ENCODE measurements around the gene JMJD1C.
A peak's percentile ranks its signal among the peaks of the same experiment; 100 is the strongest.
"Not testable (repeated sequence)": the region's sequence is repeated elsewhere in the genome, so short reads cannot be mapped to it uniquely, and the experiment has no call there.

Gene JMJD1C

DNA sequence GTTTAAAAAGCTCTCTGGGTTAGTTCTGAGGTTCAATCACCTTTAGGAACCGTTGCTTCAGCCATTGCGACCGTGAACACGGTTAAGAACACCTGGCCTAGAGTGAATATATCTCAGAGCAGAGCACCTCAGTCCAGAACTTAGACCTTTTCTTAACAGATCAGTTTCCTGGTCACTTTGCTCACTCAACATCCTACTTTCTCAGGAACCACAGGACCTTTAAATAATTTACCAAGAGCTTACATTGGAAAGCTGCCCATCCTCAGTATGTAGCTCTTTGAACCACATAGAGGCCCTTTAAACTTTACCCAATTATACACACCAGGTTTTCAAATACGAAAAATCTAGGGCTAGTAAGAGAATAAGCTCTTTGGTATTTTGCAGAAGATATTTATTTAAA is 179.4 kb downstream of the JMJD1C start:
- DNase-seq = no peak

- not testable (repeated sequence) for DNase-seq
Observed at GRCh38 chr10:63283901-63284300, 181.9 kb downstream of the JMJD1C start.

GRCh38 chr10:63283093-63283492 is 182.7 kb downstream of the JMJD1C start:
- no peak for DNase-seq

DNA sequence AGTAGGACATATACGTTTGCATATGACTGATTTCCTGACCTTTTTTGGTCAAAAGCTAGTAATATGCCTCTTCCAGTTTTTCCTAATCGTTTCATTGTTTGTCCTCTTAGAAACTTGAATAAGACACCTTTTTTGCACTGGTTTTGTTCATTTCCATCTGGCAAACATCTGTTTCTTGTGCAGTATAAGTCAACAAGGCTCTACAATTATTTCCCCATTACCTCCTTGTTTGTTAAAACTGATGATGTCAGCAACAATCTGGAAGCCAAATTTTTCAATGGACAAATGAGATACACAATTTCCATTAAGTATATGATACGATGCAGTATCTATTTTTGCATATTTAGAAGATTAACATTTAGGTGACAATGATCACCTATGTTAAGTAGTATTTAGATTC is 183.8 kb downstream of the JMJD1C start:
- DNase-seq = no peak

- DNase-seq = no peak
Observed at GRCh38 chr10:63280386-63280785, 185.4 kb downstream of the JMJD1C start.

GRCh38 chr10:63275094-63275493 is 190.7 kb downstream of the JMJD1C start:
- DNase-seq = no peak

DNA sequence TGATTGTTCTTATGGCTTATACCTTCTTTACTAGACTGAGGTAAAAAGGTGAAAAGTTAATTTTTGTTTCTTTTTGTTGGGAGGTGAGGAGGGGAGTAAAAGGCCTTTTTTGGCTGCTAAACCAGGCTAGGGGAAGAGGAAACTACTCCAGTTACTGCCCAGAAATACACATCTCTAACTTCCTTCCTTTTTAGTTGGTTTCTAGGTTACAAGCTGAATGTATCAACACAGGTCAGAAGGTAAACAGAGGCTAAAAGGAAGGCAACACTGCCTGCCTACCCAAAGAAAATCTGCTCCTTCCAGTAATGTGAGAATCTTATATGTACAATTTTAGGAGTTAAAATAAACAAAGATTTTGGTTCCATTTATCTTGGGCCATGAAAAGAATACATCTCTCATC is 192.2 kb downstream of the JMJD1C start:
- no peak for DNase-seq

DNA sequence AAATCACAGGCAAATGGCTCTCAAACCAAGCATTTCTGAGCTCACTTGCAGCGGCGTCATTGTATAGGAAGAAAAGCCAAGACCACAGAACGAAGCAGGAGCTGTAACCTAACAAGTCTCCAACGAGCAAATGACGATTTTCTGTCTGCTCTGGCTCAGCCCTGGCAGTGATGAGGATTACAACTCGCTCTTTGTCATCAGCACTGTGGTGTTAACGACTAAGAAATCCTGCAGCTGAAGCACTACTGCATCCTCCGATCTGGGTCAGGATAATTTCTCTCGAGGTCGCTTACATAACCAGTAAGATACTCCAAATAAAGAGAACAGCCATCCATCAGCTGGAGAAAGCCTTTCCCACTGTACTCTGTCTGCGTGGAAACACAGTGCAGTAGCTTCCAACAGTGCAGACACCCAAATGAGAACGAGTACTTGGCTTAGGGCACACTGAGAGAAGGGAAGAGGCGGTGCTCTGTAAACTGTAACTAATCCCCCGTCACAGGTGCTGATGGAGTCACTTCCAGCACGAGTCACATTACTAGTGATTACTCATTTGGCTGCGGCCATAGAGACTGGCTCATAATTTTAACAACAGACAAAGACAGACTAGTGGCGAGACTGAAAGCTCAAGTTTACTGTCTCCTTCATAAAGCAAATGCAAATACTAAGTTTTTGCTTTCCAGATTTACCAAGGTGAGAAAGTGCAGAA is 196.8 kb downstream of the JMJD1C start:
- peak; percentile 89 for DNase-seq

DNA sequence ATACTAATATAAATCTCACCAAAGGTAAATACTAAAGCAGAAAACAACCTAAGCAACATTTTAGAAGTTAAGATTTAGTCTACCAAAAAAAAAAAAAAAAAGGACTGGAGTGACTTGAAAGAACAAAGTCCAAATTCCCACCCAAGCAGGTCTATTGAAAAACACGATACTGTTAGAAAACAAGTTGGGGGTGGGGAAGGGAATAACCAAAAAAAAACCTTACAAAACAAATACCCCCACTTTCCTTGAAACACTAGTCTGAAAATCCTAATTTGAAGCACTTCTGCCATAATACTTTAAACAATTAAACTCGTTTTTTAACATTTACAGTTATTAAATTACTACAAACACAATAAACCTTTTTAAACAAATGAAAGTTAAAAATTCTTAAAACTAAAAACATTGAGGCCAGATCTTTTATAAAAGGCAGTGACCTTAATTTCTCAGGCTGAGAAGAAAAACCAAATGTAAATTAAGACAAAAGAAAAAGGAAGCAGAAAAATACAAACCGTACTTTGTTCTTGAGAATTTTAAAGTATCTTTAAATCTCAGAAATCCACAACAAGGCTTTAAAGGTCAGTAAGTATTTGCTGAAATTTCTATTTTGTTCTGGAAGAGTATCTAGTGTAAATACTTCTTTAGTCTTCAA is 197.5 kb downstream of the JMJD1C start:
- DNase-seq = no peak

GRCh38 chr10:63267414-63268148 is 198.2 kb downstream of the JMJD1C start:
- DNase-seq = no peak

DNA sequence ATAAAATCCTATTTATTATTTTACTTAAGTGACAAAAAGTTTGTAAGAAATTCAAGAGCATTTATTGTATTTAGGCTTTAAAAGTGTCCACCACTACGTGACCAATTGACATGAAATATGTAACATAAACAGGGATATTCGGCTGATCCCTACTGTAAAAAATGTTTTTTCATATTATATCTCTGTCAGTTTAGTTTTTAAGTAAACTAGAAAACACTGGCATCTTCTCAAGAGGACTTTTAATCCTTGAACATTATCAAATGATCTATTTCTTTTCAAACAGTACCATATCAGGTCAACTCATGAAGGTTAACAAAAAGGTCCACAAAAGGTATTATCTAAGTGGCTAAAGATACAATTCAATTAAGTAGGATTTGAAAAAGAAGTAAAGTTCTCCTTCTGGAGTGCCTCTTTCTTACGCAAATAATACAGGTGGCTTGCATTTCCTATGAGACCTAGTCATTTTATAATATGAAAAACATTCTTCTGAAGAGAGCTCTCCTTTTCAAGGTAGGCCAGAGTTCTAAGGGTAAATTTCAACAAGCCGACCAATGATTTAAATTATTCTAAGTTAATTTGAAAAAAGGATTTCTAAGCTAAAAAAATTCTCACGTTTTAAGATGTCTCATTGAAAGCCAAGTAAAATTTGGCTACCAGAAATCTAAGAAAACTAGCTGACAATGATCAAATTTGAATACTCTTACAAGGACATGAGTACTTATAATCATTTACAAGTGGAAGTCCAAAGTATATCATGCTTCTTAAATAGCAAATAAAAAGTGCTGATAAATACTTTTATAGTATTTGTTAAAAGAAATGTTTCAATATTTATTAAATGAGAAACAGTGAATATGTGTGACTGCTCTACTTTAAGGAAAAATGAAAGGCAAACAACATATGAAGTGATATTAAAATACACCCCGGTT is 199.1 kb downstream of the JMJD1C start:
- DNase-seq = peak; percentile 4

GRCh38 chr10:63265683-63266235 is 200.0 kb downstream of the JMJD1C start:
- no peak for DNase-seq

GRCh38 chr10:63265222-63265617 is 200.6 kb downstream of the JMJD1C start:
- peak; percentile 28 for DNase-seq

DNA sequence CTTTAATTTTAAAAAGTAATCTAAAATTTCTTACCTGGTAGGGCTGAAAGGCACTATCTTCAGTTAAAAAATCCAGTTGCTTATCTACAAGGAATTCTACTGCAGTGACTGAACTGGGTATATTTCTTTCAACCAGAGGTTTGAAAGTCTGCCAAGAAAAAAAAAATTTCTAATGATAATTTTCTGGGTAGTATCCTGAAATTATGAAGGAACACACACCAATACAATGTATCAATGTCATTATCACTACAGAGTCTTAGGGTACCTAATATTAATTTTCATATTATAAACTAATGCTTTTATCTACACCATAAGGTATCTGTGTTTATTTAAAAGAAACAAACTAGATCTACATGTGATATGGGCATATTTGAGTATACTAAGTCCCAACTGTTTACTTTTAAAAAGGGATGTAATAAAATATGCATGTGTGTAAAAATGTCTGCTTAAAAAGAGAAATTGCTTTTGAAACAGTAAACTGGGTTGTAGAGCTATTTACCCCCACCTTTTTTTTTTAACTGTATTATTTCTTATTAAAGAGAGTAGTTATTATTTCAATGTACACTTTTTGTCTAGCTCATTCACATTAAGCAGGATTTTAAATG is 201.1 kb downstream of the JMJD1C start:
- DNase-seq = no peak

DNA sequence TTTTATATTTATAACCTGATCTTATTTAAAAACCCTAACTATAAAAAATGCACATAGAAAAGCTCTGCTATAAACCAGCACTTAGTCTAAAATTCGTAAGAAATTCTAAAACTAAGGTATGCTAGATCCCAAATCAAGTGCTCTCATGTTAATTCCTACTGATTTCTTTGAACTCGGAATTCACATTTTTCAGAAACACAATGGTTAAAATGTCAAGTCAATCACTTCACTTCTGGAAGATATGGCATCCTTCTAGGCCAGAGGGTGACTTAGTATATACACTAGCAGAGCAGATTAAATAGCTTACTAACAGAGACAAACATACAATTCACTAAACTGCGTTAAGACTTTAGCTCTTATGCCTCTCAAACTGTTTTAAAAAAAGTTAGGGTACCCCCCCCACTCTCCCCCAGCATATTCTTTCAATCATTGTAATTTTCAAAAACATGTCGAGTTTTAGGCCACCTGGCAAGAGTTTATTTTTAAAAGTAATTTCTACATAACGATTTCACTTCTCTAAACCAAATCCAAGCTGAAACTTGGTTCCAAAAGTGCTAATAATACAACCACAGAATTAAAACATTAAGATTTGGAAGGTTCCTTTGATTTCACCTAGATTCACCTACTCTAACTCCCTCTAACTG is 203.2 kb downstream of the JMJD1C start:
- DNase-seq = no peak

DNA sequence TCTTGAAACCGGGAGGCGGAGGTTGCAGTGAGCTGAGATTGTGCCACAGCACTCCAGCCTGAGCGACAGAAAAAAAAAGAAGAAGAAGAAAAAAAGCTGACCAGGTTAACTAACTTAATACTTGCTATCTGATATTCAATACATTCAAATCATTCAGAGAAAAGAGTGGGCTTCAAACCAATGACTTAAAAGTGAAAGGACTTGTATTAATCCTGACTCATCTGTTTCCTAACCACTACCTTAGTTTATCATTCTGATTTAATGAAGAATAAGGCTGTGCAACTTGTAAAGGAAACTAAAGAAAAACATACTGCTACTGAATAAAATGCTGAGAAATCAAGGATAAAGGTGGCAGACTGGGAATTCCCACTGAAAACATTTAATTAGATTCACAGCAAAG is 204.3 kb downstream of the JMJD1C start:
- DNase-seq = no peak

GRCh38 chr10:63260860-63261251 is 204.9 kb downstream of the JMJD1C start:
- DNase-seq = no peak

DNA sequence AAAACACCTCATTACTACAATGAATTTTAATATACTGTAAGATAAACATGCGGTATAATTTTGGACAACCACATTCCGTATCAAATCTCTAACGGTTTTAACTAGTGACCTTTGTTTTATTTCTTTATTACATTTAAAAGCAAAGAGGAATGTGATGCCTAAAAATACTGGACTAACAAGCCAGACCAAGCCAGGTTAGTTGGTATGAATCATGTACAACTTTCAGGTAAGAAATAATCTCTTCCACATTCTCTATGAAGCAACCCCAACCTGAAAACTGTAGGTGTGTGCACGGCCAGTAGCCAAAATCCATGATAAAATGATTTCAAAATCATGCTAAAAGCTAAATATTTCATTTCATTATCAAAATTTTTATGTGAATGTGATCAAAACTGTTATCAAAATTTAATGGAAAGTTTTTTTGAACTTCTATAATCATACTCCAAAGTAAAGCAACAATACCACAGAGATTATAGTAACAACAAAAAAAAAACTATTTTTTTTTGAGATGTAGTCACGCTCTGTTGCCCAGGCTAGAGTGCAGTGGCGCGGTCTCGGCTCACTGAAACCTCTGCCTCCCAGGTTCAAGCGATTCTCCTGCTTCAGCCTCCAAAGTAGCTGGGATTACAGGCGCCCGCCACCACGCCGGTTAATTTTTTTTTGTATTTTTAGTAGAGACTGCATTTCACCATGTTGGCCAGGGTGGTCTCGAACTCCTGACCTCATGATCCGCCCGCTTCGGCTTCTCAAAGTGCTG is 205.5 kb downstream of the JMJD1C start:
- no peak for DNase-seq

DNA sequence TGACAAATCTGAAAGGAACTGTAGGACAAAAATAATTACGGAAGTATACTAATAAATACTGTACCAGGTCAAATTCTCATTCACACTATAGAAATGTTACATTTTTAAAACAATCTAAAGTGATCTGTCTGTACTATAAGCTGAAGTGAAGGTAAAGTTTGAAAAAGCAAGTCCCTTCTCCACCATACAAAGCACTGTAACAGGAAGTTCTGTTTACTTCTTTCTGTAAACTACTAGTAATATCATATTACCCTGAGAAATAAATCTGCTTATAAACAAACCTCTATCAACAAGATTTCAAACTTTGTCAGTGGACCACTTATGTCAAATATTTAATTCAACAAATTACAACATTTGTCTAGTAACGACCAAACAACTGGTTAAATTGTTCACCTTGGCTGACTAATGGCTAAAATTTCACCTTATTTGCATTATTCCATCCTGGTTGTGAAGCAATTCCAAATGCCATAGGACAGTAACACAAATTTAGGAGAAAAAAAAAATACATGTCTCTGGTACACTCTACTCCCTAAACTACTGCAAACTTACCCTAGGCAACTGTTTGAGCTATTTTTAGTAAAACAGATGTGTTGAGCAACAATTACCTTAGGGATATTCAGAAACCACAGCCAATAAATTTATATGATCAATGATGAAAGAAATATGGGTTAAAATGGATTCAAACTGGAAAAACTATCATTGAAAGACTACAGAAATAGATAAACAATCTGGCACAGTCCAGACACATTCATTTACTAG is 206.7 kb downstream of the JMJD1C start:
- DNase-seq = no peak

GRCh38 chr10:63257778-63258177 is 208.0 kb downstream of the JMJD1C start:
- no peak for DNase-seq
